Measurements from ENCODE around the gene HOXD1.

The HOXD1 gene

GRCh38 chr2:176182671-176183070, 5.8 kb upstream of the HOXD1 start:
- no peak for DNase-seq (ENCODE audit: low read depth, low spot score)

GRCh38 chr2:176184749-176185148, 3.7 kb upstream of the HOXD1 start:
- no peak for DNase-seq (ENCODE audit: low read depth, low spot score)

- no peak for DNase-seq (ENCODE audit: low read depth, low spot score)
Observed at GRCh38 chr2:176186024-176186423, 2.4 kb upstream of the HOXD1 start.

DNA sequence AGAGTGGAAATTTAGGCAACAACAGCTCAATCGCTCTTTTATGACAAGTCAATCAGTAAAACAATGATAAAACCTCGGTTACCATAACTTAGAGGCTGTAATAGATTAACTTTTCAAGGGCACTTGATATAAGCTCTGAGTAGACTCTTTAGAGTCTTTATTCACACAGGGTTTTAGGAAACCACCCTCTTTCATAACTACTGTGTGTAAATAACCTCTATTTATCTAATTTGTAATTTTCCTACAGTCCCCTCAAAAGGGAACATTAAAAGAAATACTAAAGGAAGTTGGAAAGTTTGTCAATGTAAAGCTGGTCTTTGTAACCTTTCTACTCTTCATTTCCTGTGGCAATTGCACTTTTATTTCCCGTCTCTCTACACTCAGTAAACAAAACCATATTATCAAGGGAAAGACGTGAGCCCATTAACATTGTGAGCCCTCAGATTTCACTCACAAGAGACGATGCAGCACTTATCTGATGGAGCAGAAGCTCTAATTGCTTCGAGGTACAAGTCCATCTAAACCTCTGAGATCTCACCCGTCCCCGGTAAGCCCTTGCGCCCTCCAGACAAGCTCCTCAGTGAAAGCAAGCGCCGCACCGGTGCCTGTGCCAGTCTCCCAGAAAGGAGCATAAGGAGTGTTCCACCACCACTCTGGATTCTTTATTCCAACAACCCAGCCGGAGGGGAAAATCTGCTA, 1.1 kb upstream of the HOXD1 start:
- no peak for DNase-seq (ENCODE audit: low read depth, low spot score)

GRCh38 chr2:176188774-176189680, 559 bp downstream of the HOXD1 start:
- DNase-seq (ENCODE audit: low read depth, low spot score): no peak

GRCh38 chr2:176189681-176190641, 1.5 kb downstream of the HOXD1 start:
- DNase-seq (ENCODE audit: low read depth, low spot score): no peak

DNA sequence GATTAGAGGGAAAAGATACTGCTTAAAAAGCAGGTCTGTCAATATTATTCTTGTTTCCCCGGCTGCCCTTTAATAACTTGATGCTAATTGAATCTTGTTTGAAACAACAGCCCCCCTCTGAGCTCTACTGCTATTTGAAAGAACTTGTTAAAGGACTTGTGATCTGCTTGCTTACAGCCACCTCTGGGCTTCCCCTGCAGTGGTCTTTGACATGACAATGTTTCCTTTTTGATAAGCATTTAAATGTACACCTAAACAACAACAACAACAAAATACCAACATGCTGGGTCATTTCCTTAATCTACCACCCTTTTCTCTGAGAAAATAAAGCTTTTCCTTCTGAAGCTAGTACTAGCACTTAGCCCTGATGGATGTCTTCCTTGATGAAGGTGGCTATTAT, 3.9 kb downstream of the HOXD1 start:
- DNase-seq (ENCODE audit: low read depth, low spot score): no peak

GRCh38 chr2:176193048-176193447, 4.6 kb downstream of the HOXD1 start:
- DNase-seq (ENCODE audit: low read depth, low spot score): no peak

DNA sequence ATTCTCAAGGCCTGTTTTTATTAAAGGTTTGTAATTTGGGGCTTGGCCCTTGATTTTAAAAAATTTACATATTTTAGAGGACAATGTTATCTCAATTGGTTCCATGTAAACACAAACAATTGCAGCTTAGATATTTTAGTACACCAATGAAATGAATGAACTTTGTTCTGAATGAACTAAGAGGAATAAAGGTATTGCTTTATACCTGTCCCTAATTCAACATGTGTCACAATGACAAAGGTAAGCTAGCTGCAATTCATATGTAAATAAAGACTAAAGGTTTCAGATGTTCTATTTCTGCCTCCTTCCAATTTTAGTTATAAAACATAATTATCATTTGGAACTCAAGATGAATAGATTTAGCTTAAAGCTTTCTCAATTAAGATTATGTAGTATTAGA, 11.4 kb downstream of the HOXD1 start:
- DNase-seq (ENCODE audit: low read depth, low spot score): no peak

- DNase-seq (ENCODE audit: low read depth, low spot score): no peak
Observed at GRCh38 chr2:176200971-176201370, 12.5 kb downstream of the HOXD1 start.

DNA sequence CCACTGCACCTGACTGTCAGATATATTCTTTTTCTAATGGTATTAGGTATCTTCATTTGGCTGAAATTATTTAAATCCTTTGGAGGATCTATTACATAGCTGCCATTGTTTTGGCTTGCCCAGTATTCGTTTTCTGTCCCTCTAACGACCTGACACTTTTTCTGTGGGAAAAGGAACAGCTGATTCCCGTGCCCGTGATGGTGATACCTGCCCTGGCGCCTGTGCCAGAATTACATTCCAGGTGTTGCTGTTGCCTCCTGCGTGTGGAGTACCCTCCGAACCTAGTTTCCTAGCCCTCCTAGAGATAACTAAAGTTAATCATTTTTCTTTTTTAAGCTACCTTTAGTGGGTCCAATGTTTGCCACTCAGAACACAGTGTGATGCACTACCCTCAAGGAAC, 14.0 kb downstream of the HOXD1 start:
- DNase-seq (ENCODE audit: low read depth, low spot score): no peak

DNA sequence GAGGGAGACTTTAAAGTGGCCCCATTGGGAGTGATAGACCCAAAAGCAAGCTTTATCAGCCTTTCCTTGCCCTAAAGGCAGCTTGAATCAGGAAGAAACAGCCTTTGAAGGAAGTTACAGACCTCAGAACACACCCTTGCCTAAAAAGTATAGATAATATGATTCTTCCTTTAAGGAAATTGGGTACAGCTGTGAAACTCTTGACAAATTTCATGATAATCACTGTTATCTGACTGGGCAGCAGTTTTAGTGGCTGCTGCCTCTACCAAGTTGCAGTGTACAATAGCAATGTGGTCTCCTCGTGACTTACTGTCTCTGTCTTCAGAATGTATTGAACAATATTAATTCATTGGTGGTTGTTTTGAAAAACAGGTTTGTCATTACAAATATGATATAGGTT, 16.7 kb downstream of the HOXD1 start:
- no peak for DNase-seq (ENCODE audit: low read depth, low spot score)

DNA sequence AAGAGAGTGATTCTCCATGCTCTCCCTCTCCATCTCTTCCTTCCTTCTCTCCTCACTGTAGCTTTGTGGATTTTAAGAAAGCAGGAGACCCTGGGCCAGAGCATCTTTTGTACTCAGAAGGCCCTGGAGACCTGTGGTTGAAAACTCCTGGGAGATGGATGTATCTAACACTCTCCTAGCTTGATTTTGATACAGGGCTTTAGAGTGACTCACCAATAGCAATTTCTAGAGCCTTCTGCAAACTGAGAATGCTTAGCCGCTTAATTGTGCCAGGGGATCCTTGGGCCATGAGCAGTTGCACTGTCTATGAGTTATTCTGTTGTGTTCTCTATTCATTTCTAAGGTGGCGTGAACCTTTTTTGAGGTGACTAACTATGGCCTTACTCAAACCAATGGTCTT, 17.7 kb downstream of the HOXD1 start:
- no peak for DNase-seq (ENCODE audit: low read depth, low spot score)

DNA sequence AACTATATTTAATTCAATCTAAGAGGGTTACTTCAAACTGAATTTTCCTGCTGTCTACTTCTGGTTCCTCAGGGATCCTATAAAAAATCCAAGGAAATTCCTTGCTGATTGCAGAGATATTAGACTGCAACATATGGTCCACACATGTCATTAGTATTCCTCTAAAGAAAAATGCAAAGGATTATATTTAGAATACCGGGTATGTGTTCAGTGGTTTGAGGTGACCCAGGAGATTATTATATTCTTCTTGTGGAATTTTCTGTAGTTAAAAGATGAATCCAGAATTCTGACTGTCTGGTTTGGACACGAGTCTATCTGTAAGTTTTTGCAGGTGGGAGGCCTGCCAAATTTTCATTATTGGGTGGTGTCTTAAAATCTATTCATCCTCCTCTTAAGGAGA, 18.2 kb downstream of the HOXD1 start:
- no peak for DNase-seq (ENCODE audit: low read depth, low spot score)

GRCh38 chr2:176211110-176211509, 22.6 kb downstream of the HOXD1 start:
- no peak for DNase-seq (ENCODE audit: low read depth, low spot score)

DNA sequence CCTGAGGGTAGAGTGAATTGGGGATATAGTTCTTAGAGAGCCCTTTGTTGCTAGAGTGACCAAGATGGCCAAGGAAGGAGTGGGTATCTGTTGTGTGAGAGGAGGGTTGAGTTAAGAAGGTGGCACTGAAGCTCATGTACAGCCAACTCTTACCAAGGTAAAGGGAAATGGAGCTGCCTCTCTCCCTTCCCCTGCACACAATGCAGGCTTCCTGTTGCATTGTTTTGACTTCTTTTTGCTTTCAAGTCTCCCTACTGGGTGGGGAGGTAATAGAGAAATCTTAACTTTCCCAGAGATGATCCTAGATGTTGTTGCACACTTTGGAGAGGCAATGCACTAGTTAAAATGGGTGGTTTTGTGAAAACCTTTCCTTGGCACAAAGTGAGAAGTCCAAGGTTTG, 23.8 kb downstream of the HOXD1 start:
- no peak for DNase-seq (ENCODE audit: low read depth, low spot score)

GRCh38 chr2:176213406-176213805, 24.9 kb downstream of the HOXD1 start:
- DNase-seq (ENCODE audit: low read depth, low spot score): no peak

DNA sequence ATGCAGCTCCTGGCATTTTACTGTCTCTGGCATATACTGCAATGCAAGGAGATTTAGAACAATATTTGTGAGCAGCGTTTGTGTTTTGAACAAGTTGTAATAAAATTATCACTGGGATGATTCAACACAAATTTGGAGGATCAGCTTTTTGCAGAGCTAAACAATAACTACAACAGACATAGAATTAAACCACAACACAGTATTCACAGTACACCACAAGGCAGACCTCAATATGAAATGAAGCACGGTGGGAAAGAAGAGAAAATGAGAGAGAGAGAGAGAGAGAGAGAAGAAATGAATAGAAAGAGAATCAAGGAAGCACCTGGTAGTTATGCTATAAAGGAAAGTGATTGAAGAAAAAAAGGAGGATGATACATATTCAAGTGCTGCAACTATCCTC, 39.4 kb downstream of the HOXD1 start:
- DNase-seq (ENCODE audit: low read depth, low spot score): no peak

DNA sequence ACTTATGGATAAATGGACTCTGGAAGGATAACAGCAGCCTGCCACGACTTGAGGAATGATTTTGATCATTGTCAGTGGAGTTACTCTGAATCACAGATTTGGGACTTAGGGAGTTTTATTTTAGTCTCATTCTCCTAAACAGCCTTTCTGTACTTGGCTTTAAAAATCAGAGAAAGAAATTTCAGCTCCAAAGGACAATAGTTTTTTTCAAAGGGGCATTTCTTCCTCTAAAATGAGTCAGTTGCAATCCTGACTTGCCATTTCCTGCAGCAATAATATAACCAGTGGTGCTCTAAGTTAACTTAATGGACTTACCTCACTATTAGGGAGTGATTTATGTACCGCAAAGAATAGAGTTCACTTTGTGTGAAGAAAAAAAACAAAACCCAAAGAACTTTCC, 45.7 kb downstream of the HOXD1 start:
- no peak for DNase-seq (ENCODE audit: low read depth, low spot score)

GRCh38 chr2:176234940-176235339, 46.5 kb downstream of the HOXD1 start:
- DNase-seq (ENCODE audit: low read depth, low spot score): no peak

DNA sequence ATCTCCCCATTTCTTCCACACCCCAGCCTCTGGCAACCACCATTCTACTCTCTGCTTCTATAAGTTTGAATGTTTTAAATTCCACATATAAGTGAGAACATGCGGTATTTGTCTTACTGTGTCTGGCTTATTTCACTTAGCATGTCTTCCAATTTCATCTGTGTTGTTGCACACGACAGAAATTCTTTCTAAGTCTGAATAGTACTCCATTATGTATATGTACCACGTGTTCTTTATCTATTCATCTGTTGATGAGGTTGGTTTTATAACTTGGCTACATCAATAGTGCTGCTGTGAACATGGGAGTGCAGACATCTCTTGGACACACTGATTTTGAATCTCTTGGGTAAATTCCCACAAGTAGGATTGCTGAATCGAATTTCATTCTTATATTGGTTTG, 49.0 kb downstream of the HOXD1 start:
- DNase-seq (ENCODE audit: low read depth, low spot score): no peak

- DNase-seq (ENCODE audit: low read depth, low spot score): no peak
Observed at GRCh38 chr2:176239031-176239430, 50.6 kb downstream of the HOXD1 start.
